GM12865 (cell line): ENCODE results near the gene TASP1.
"Not testable (repeated sequence)": the region's sequence is repeated elsewhere in the genome, so short reads cannot be mapped to it uniquely, and the experiment has no call there.

ENCODE experiments used
- DNase-seq: peaks from one replicate; pipeline ENCODE4 v3.0.0; 2010; ENCODE audit warnings: low read depth
- H3K4me3 ChIP-seq: 2 replicates; pipeline ENCODE4 v1.5.1; 2011; ENCODE audit warnings: mild to moderate bottlenecking, low read depth, low read length, control low read depth
- CTCF ChIP-seq: IDR thresholded peaks from 2 replicates; pipeline ENCODE4 v1.5.1; 2011; ENCODE audit warnings: low read length, control low read depth, low read depth, inconsistent platforms; ENCODE audit not compliant: insufficient read depth; ENCODE audit errors: missing control alignments

The TASP1 gene

GRCh38 chr20:13625304-13625979, 13.3 kb downstream of the TASP1 start:
- no peak overlapping the region for H3K4me3 ChIP-seq
- TF ChIP-seq CTCF: no peak
- DNase-seq: no peak

GRCh38 chr20:13619415-13619814, 19.3 kb downstream of the TASP1 start:
- not testable (repeated sequence) for DNase-seq, H3K4me3 ChIP-seq

- not testable (repeated sequence) for DNase-seq, H3K4me3 ChIP-seq
These were observed 20.3 kb downstream of the TASP1 start for GRCh38 chr20:13618456-13618855.

- not testable (repeated sequence) for DNase-seq, H3K4me3 ChIP-seq
These were observed 21.1 kb downstream of the TASP1 start for GRCh38 chr20:13617585-13617984.

GRCh38 chr20:13616713-13617112, 22.0 kb downstream of the TASP1 start:
- H3K4me3 ChIP-seq, DNase-seq: not testable (repeated sequence)

GRCh38 chr20:13613917-13614316, 24.8 kb downstream of the TASP1 start:
- no peak for TF ChIP-seq CTCF
- no peak for DNase-seq
- H3K4me3 ChIP-seq: no peak overlapping the region

- no peak for DNase-seq
- H3K4me3 ChIP-seq: no peak overlapping the region
- no peak for TF ChIP-seq CTCF
These were observed 27.1 kb downstream of the TASP1 start for GRCh38 chr20:13611611-13612125.

GRCh38 chr20:13610184-13610583, 28.5 kb downstream of the TASP1 start:
- H3K4me3 ChIP-seq: no peak overlapping the region
- peak; percentile 23 for TF ChIP-seq CTCF
- DNase-seq: peak; percentile 35

- no peak for DNase-seq
- H3K4me3 ChIP-seq: no peak overlapping the region
- TF ChIP-seq CTCF: no peak
These were observed 30.7 kb downstream of the TASP1 start for GRCh38 chr20:13608066-13608465.

GRCh38 chr20:13593423-13593822, 45.3 kb downstream of the TASP1 start:
- not testable (repeated sequence) for H3K4me3 ChIP-seq

More at GRCh38 chr20:13593423-13593822, 45.3 kb downstream of the TASP1 start:
- DNase-seq: not testable (repeated sequence)
